CD14-positive monocyte (primary cell): Measurements from ENCODE around the gene GRIA1. TPM values are rescaled to one million over a fixed set of nuclear protein-coding genes. Genes with fewer than 3 reads are reported as not detected.

Experiments
- DNase-seq, 3 donors: peaks; one replicate each; pipeline ENCODE4 v3.0.0-alpha.2; 2011 to 2022
- H2AFZ ChIP-seq: 2 replicates; pipeline ENCODE4 v1.6.0; 2012; ENCODE audit warnings: mild to moderate bottlenecking, low read depth, low read length, inconsistent platforms; ENCODE audit not compliant: insufficient read depth, poor library complexity, severe bottlenecking
- H3K27ac ChIP-seq, 2 donors: 1 replicate in 1 of 2; 2 replicates in 1 of 2; pipeline ENCODE4 v1.5.1; 2012 to 2013; ENCODE audit warnings: low read length in 2 of 2, control low read depth in 1 of 2, inconsistent platforms in 1 of 2, low read depth in 1 of 2, mild to moderate bottlenecking in 1 of 2
- H3K27me3 ChIP-seq, 2 donors: one replicate each; pipeline versions ENCODE4 v1.6.0 to v1.6.1; 2011 to 2013; ENCODE audit warnings: low read length in 2 of 2; ENCODE audit not compliant: control insufficient read depth in 2 of 2, insufficient read depth in 2 of 2
- H3K36me3 ChIP-seq, 2 donors: replicated peaks in 1 of 2; 1 replicate in 1 of 2; 2 replicates in 1 of 2; pipeline versions ENCODE4 v1.5.1 to v1.6.1; 2012 to 2013; ENCODE audit warnings: low read length in 2 of 2, control low read depth in 1 of 2, inconsistent platforms in 1 of 2, mild to moderate bottlenecking in 1 of 2; ENCODE audit not compliant: insufficient read depth in 2 of 2, control insufficient read depth in 1 of 2
- H3K4me1 ChIP-seq, 2 donors: 1 replicate in 1 of 2; 2 replicates in 1 of 2; pipeline versions ENCODE4 v1.5.1 to v1.6.1; 2012 to 2013; ENCODE audit warnings: low read length in 2 of 2, control low read depth in 1 of 2, inconsistent platforms in 1 of 2, mild to moderate bottlenecking in 1 of 2, moderate library complexity in 1 of 2; ENCODE audit not compliant: insufficient read depth in 2 of 2, control insufficient read depth in 1 of 2
- H3K4me2 ChIP-seq: replicated peaks from 2 replicates; pipeline ENCODE3; 2012; ENCODE audit warnings: low read length, moderate library complexity, mild to moderate bottlenecking; ENCODE audit not compliant: poor library complexity, severe bottlenecking; ENCODE audit errors: extremely low read depth
- H3K4me3 ChIP-seq, 3 experiments: fragments of 200-600 bp in 1 of 3; sonication (generic) in 1 of 3; replicated peaks in 1 of 3; 1 replicate in 2 of 3; 2 replicates in 1 of 3; pipeline ENCODE4 v1.5.1; 2011 to 2013; ENCODE audit warnings: low read length in 3 of 3, mild to moderate bottlenecking in 3 of 3, control low read depth in 2 of 3, low read depth in 2 of 3, inconsistent platforms in 1 of 3, moderate library complexity in 1 of 3
- H3K79me2 ChIP-seq: 2 replicates; pipeline ENCODE4 v1.6.0; 2012; ENCODE audit warnings: mild to moderate bottlenecking, control low read depth, inconsistent platforms, low read length, moderate library complexity; ENCODE audit not compliant: insufficient read depth
- H3K9ac ChIP-seq: 2 replicates; pipeline ENCODE4 v1.6.0; 2017; ENCODE audit warnings: low read length, mild to moderate bottlenecking; ENCODE audit not compliant: insufficient read depth, poor library complexity, severe bottlenecking
- H3K9me3 ChIP-seq, 2 donors: replicated peaks in 1 of 2; 1 replicate in 1 of 2; 2 replicates in 1 of 2; pipeline versions ENCODE4 v1.5.1 to v1.6.1; 2012 to 2013; ENCODE audit warnings: low read length in 2 of 2, control low read depth in 1 of 2; ENCODE audit not compliant: control insufficient read depth in 1 of 2, insufficient read depth in 1 of 2
- H4K20me1 ChIP-seq: 2 replicates; pipeline ENCODE4 v1.6.0; 2012; ENCODE audit warnings: mild to moderate bottlenecking, low read length, control low read depth, moderate library complexity; ENCODE audit not compliant: insufficient read depth
- H3K27ac Mint-ChIP-seq, 7 donors: one replicate each; pipeline ENCODE4 v1.8.0; 2020; ENCODE audit warnings: mild to moderate bottlenecking in 7 of 7, mixed read lengths in 7 of 7, moderate library complexity in 6 of 7, inconsistent platforms in 2 of 7
- H3K27me3 Mint-ChIP-seq, 3 donors: one replicate each; pipeline ENCODE4 v1.8.0; 2021 to 2022; ENCODE audit warnings: low read depth in 3 of 3, mild to moderate bottlenecking in 3 of 3, mixed read lengths in 3 of 3, moderate library complexity in 3 of 3, inconsistent platforms in 1 of 3
- H3K36me3 Mint-ChIP-seq, 2 donors: one replicate each; pipeline ENCODE4 v1.8.0; 2020; ENCODE audit warnings: mixed read lengths in 2 of 2, inconsistent platforms in 1 of 2, mild to moderate bottlenecking in 1 of 2
- H3K4me1 Mint-ChIP-seq: one replicate; pipeline ENCODE4 v1.8.0; 2020; ENCODE audit warnings: mild to moderate bottlenecking, mixed read lengths
- H3K4me3 Mint-ChIP-seq, 2 donors: one replicate each; pipeline ENCODE4 v1.8.0; 2020; ENCODE audit warnings: mild to moderate bottlenecking in 2 of 2, mixed read lengths in 2 of 2, moderate library complexity in 1 of 2
- H3K9me3 Mint-ChIP-seq, 7 donors: one replicate each; pipeline ENCODE4 v1.8.0; 2020 to 2022; ENCODE audit warnings: mixed read lengths in 7 of 7, mild to moderate bottlenecking in 6 of 7, moderate library complexity in 6 of 7, inconsistent platforms in 2 of 7
- CTCF ChIP-seq: fragments of 200-600 bp; IDR thresholded peaks from one replicate; pipeline ENCODE4 v1.8.0; 2022; ENCODE audit warnings: antibody characterized with exemption, mild to moderate bottlenecking
- whole genome bisulfite sequencing: methylation state at CpG from one replicate; pipeline ENCODE4 v1.1.5; 2013; ENCODE audit warnings: missing lambda C conversion rate; ENCODE audit not compliant: insufficient coverage; 5-methylcytosine and 5-hydroxymethylcytosine counted together
- intact Hi-C, 2 donors: fragments of 100-400 bp; cut with micrococcal nuclease; formaldehyde crosslinking; loops; one replicate each; pipeline versions ENCODE4 v1.15.0 to v1.15.1; 2023
- polyA plus RNA-seq, 3 donors: library from polyadenylated mRNA; depleted of rRNA in 1 of 3; unstranded in 2 of 3; stranded (reverse) in 1 of 3; fragments of 300-500 nt in 2 of 3; fragments of >200 nt in 1 of 3; fragmentation: Illumina TruSeq in 2 of 3; gene quantifications; 1 replicate in 2 of 3; 2 replicates in 1 of 3; pipeline ENCODE4 v1.2.3, GENCODE V29; 2012 to 2021

Gene GRIA1
- polyA plus RNA-seq, 3 donors, result not detected

GRCh38 chr5:153809166-153809565 is 318.7 kb downstream of the GRIA1 start:
- no peak overlapping the region for H2AFZ ChIP-seq
- H3K4me3 ChIP-seq, result no peak overlapping the region
- no peaks in the 10 kb centered on the region for H3K36me3 ChIP-seq
- H3K27me3 ChIP-seq, result no peaks in the 10 kb centered on the region
- no peak overlapping the region for H3K4me2 ChIP-seq
- intact Hi-C loops, result no loop called here
- H3K9ac ChIP-seq, result no peak overlapping the region
- no peaks in the 10 kb centered on the region for H3K4me1 Mint-ChIP-seq
- H3K27me3 Mint-ChIP-seq, result no peaks in the 10 kb centered on the region
- H3K36me3 Mint-ChIP-seq, result no peaks in the 10 kb centered on the region
- H3K4me1 ChIP-seq, result no peaks in the 10 kb centered on the region
- no peak for TF ChIP-seq CTCF
- no peak overlapping the region for H3K27ac ChIP-seq
- peaks cover 0 to 17% (median 3%) of the 10 kb centered on the region in 7 donors for H3K9me3 Mint-ChIP-seq
- no peaks in the 10 kb centered on the region for H4K20me1 ChIP-seq
- DNase-seq, result no peak
- H3K4me3 Mint-ChIP-seq, result no peak overlapping the region
- peaks cover 0 to 7% of the 10 kb centered on the region in 2 donors for H3K9me3 ChIP-seq
- H3K79me2 ChIP-seq, result no peaks in the 10 kb centered on the region
- H3K27ac Mint-ChIP-seq, result no peak overlapping the region

GRCh38 chr5:153813901-153814300 is 323.4 kb downstream of the GRIA1 start:
- H3K9me3 ChIP-seq, result peaks cover 6 to 7% of the 10 kb centered on the region in 2 donors
- 100% methylated on average over 1 of the region's 4 CpGs for WGBS

More at GRCh38 chr5:153813901-153814300, 323.4 kb downstream of the GRIA1 start:
- Histone ChIP-seq H3K4me2 (no peak overlapping the region), H4K20me1 (no peaks in the 10 kb centered on the region), H3K4me3 (no peak overlapping the region), H3K27ac (no peak overlapping the region), H3K4me1 (no peaks in the 10 kb centered on the region), H3K27me3 (no peaks in the 10 kb centered on the region), H3K9ac (no peak overlapping the region), H2AFZ (no peak overlapping the region), H3K36me3 (no peaks in the 10 kb centered on the region), H3K79me2 (no peaks in the 10 kb centered on the region)
- peaks cover 0 to 11% (median 3%) of the 10 kb centered on the region in 7 donors for H3K9me3 Mint-ChIP-seq
- no peak overlapping the region for H3K4me3 Mint-ChIP-seq
- DNase-seq, result no peak
- intact Hi-C loops, result no loop called here
- H3K27me3 Mint-ChIP-seq, result peaks cover 0 to 2% (median 0%) of the 10 kb centered on the region in 3 donors
- no peaks in the 10 kb centered on the region for H3K36me3 Mint-ChIP-seq
- TF ChIP-seq CTCF, result no peak
- no peak overlapping the region for H3K27ac Mint-ChIP-seq
- no peaks in the 10 kb centered on the region for H3K4me1 Mint-ChIP-seq
